Measurements from ENCODE around the gene MYB. TPM values are rescaled to one million over a fixed set of nuclear protein-coding genes. Genes with fewer than 3 reads are reported as not detected.

MYB gene
- total RNA-seq, 4 donors from 2014 or later = 0.50 to 0.96 (median 0.56) TPM; not detected in 1

DNA sequence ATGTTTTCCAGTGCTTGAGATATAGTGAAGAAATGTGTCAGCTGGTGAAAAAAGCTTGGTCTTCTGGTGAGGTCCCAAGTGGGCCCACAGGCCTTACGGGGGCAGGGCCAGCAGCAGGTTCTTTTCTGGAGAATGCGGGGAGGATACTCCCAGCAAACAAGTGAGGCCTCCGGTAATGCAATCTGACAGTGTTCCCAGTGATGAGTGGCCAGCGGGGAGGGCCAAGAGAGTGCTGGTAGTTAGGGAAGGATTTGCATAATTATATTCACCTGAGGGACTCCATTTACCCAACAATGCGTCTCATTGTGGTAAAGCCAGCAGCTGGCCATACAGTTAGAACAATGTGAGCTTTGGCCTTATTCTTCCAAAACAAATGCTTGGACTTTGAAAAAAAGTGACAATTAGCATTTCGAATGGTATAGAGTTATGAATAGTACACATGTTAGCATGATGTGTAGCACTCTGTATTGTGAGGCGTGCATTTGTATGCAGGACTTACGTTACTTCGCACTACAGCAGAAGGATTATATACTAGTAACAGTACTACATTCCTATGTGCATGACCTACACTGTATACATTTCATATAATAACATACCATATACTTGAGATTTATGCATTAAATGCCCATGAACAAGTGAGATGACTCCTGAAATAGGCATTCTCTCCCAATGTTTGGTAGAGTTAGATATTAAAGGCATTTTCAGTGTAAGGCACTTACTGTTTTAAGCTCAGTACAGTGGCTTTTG lies 69.8 kb downstream of the MYB start:
- TF ChIP-seq, protein P1, sequence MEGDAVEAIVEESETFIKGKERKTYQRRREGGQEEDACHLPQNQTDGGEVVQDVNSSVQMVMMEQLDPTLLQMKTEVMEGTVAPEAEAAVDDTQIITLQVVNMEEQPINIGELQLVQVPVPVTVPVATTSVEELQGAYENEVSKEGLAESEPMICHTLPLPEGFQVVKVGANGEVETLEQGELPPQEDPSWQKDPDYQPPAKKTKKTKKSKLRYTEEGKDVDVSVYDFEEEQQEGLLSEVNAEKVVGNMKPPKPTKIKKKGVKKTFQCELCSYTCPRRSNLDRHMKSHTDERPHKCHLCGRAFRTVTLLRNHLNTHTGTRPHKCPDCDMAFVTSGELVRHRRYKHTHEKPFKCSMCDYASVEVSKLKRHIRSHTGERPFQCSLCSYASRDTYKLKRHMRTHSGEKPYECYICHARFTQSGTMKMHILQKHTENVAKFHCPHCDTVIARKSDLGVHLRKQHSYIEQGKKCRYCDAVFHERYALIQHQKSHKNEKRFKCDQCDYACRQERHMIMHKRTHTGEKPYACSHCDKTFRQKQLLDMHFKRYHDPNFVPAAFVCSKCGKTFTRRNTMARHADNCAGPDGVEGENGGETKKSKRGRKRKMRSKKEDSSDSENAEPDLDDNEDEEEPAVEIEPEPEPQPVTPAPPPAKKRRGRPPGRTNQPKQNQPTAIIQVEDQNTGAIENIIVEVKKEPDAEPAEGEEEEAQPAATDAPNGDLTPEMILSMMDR (IDR thresholded peaks at IDR 0.05) = no peak
- DNase-seq (ENCODE audit: low spot score) (no peak), ATAC-seq (ENCODE audit: low FRiP score) (no peak)

DNA sequence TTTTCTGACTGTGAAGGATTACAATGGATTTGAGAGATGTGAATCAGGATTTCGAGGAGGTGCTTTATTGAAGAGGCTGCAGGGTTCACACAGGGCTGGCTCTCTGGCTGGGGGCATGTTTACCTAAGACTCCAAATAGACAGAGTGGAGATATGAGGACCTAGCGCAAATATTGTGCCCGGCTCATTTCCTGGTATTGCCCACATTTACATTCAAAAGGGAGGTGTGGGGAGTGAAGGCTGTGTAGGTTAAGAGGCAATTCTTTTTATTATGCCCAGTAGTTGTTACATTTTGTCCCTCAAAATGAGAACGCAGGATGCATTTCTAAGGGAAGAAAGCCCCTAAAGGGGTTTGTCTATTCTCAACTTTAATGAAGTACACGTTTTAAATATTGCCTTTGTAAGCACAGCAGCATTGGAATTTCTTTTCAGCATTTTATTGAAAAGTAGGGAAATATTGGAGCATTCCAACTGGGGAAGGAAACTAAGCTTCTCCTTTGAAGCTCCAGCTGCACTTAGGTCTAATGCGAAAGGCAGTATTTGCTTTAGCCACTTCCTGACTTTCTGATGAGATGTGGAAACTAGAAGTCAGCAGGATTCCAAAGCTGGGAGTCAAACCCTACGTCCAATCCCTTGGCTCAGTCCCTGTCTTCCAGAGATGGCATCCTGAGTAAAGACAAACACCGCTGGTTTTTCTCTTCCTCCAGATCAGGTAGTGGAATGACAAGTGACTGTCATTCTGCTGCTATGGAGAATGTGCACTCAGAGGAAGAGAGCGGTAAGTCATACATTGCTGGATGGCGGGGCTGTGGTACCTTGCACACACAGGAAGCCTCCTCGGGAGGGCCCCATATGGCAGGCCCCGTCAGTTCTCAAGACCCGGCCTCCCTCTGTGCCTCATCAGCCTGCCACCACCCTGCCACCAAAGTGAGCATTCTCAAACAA lies 70.7 kb downstream of the MYB start:
- TF ChIP-seq, protein P1 (IDR thresholded peaks at IDR 0.05) = no peak
- no peak for ATAC-seq (ENCODE audit: low FRiP score)
- no peak for DNase-seq (ENCODE audit: low spot score)

DNA sequence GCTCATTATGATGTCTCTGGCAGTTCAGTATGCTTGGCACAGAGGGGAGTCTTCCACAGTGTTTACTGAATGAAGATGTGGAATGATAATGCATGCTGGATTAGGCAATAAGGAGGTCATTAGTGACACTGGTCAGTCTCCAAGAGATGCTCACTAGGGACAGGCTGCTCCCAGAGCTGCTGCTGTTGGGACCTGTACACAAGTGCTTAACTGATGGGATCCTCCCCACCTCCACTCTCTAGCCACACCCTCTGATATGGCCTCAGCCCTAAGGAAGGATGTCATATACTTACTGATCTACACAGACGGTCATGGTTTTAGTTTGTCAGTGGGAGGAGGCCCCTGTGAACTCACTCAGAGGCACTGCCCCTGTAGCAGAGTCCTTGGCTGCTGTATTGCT lies 73.4 kb downstream of the MYB start:
- ATAC-seq (ENCODE audit: low FRiP score) = no peak
- DNase-seq (ENCODE audit: low spot score) = no peak
- TF ChIP-seq, protein P1 (IDR thresholded peaks at IDR 0.05) = no peak

DNA sequence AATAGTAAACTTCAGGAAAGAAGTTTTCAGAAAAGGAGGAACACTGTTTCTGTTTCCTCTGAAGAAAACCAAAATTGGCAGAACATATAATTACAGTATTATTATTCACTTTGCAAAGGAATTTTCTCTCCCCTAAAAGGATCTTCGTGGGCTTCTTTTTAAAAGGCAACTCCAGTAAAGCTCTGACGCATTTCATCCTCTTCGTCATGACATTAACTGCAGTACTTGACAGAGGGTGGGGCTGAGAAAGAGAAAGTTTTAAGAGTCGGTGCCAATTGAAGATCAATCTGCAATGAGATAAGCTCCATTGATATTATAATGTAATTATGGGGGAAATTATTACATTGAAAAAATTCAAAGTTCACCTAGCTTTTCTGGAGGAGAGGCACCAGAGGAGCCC lies 75.8 kb downstream of the MYB start:
- ATAC-seq (ENCODE audit: low FRiP score) (no peak), DNase-seq (ENCODE audit: low spot score) (no peak)
- TF ChIP-seq, protein P1 (IDR thresholded peaks at IDR 0.05) = no peak

DNA sequence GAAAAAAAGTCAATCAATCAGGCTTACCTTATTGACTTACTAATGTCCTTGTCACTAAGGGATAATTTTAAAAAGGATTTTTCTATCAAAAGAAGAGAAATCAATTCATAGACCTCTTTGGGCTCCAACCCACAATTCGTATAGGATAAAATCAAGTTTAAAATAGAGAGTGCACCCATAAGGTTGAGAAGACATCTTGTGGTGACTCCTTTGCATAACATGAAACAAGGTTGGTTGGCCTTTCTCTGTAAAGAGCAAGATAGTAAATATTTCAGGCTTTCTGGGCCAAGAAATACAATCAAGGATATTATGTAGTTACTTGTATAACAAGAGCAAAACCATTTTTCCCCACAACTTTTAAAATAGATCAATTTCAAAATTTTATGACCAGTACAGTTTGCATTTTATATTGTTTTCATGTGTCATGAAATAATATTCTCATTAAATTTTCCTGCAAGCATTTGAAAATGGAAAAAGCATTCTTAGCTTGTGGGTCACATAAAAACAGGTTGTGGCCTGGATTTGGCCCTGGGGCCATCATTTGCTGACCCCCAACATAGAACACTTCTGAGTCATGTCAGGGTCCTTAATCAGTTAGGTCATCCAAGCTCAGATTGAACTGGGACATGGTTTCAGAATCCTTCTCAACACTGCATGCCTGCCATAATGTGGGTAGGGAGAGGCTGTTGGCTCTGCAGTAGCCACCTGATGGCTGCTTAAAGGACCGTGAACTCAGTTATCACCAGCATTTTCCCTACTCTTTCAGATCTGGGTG lies 76.7 kb downstream of the MYB start:
- TF ChIP-seq, protein P1 (IDR thresholded peaks at IDR 0.05) = no peak
- ATAC-seq (ENCODE audit: low FRiP score) (no peak), DNase-seq (ENCODE audit: low spot score) (no peak)

DNA sequence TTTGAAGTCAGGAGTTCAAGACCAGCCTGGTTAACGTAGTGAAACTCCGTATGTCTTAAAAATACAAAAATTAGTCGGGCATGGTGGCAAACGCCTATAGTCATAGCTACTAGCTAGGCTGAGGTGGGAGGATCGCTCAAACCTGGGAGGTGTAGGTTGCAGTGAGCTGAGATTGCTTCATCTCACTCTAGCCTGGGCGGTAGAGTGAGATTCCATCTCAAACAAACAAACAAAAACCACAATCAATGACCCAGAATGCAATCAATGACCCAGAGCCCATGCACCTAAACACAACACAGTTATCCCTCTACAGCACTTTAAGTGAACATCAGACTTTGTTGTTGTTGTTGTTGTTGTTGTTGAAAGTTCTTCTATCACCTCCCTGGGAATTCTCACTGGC lies 77.9 kb downstream of the MYB start:
- ATAC-seq (ENCODE audit: low FRiP score) (no peak), DNase-seq (ENCODE audit: low spot score) (no peak)
- TF ChIP-seq, protein P1 (IDR thresholded peaks at IDR 0.05) = no peak

Data from omental fat pad (tissue), 4 donors.